HepG2 (cell line): ENCODE measurements around the gene FANCE. TPM values are rescaled to one million over a fixed set of nuclear protein-coding genes. Genes with fewer than 3 reads are reported as not detected.

ENCODE experiments used
- GZF1 ChIP-seq: sonication (generic); formaldehyde crosslinking; IDR thresholded peaks from 2 replicates; pipeline ENCODE4 v1.5.1; 2020; ENCODE audit warnings: mild to moderate bottlenecking, missing genetic modification reagents
- HIC2 ChIP-seq: sonication (generic); formaldehyde crosslinking; IDR thresholded peaks from 2 replicates; pipeline ENCODE4 v1.9.0; 2022; ENCODE audit warnings: low read depth, missing genetic modification reagents
- IRF2 ChIP-seq: IDR thresholded peaks from 2 replicates; pipeline ENCODE4 v1.6.1; 2018; ENCODE audit warnings: missing genetic modification reagents, missing compliant biosample characterization
- MAF1 ChIP-seq: sonication (generic); formaldehyde crosslinking; IDR thresholded peaks from 2 replicates; pipeline ENCODE4 v1.5.0; 2020; ENCODE audit warnings: missing genetic modification reagents, borderline replicate concordance
- MLXIP ChIP-seq: sonication (generic); formaldehyde crosslinking; IDR thresholded peaks from 2 replicates; pipeline ENCODE4 v1.9.0; 2021; ENCODE audit warnings: missing genetic modification reagents, borderline replicate concordance
- MYPOP ChIP-seq: sonication (generic); formaldehyde crosslinking; IDR thresholded peaks from 2 replicates; pipeline ENCODE4 v1.8.1; 2023; ENCODE audit warnings: mild to moderate bottlenecking, moderate library complexity, missing genetic modification reagents
- NFYB ChIP-seq: sonication (generic); formaldehyde crosslinking; IDR thresholded peaks from 2 replicates; pipeline ENCODE4 v1.4.0; 2020; ENCODE audit warnings: missing genetic modification reagents
- NONO ChIP-seq, 2 experiments: fragments of 450-650 bp in 1 of 2; sonication (generic) in 1 of 2; formaldehyde crosslinking in 1 of 2; IDR thresholded peaks in 1 of 2; conservative IDR thresholded peaks in 1 of 2; 2 replicates each; pipeline versions ENCODE4 v1.6.1 to v1.8.0; 2017 to 2022; ENCODE audit warnings: mild to moderate bottlenecking in 1 of 2, missing genetic modification reagents in 1 of 2, moderate library complexity in 1 of 2
- NR2F6 ChIP-seq, 2 experiments: IDR thresholded peaks; 2 replicates each; pipeline ENCODE4 v1.6.1; 2016; ENCODE audit warnings: antibody characterized with exemption in 1 of 2, mild to moderate bottlenecking in 1 of 2
- PPARG ChIP-seq: conservative IDR thresholded peaks from 2 replicates; pipeline ENCODE4 v1.6.1; 2016; ENCODE audit warnings: missing biosample characterization, missing genetic modification reagents
- RXRA ChIP-seq: sonication (generic); formaldehyde crosslinking; IDR thresholded peaks from 2 replicates; pipeline ENCODE4 v1.5.1; 2020; ENCODE audit warnings: missing genetic modification reagents
- SCMH1 ChIP-seq: sonication (generic); formaldehyde crosslinking; IDR thresholded peaks from 2 replicates; pipeline ENCODE4 v1.9.0; 2021; ENCODE audit warnings: missing genetic modification reagents, mild to moderate bottlenecking, borderline replicate concordance
- SOX13 ChIP-seq, 3 experiments: fragments of 450-650 bp in 1 of 3; sonication (generic) in 1 of 3; formaldehyde crosslinking in 1 of 3; IDR thresholded peaks in 2 of 3; conservative IDR thresholded peaks in 1 of 3; 2 replicates each; pipeline versions ENCODE4 v1.5.0 to v1.6.1; 2016 to 2020; ENCODE audit warnings: antibody characterized with exemption in 1 of 3, mild to moderate bottlenecking in 1 of 3, missing compliant biosample characterization in 1 of 3, missing genetic modification reagents in 1 of 3, moderate library complexity in 1 of 3
- SOX6 ChIP-seq, 2 experiments: fragments of 450-650 bp in 1 of 2; sonication (generic) in 1 of 2; formaldehyde crosslinking in 1 of 2; IDR thresholded peaks; 2 replicates each; pipeline versions ENCODE4 v1.4.0 to v1.6.1; 2017 to 2020; ENCODE audit warnings: antibody characterized with exemption in 1 of 2, mild to moderate bottlenecking in 1 of 2, missing genetic modification reagents in 1 of 2
- TRAFD1 ChIP-seq: sonication (generic); formaldehyde crosslinking; IDR thresholded peaks from 2 replicates; pipeline ENCODE4 v1.5.1; 2020; ENCODE audit warnings: missing genetic modification reagents, mild to moderate bottlenecking, borderline replicate concordance
- ZBTB8A ChIP-seq: sonication (generic); formaldehyde crosslinking; IDR thresholded peaks from 2 replicates; pipeline ENCODE4 v1.4.0; 2020; ENCODE audit warnings: mild to moderate bottlenecking, low read depth, missing genetic modification reagents, borderline replicate concordance
- ZNF441 ChIP-seq: sonication (generic); formaldehyde crosslinking; IDR thresholded peaks from 2 replicates; pipeline ENCODE4 v1.7.0; 2021; ENCODE audit warnings: missing genetic modification reagents, borderline replicate concordance
- ZNF510 ChIP-seq: sonication (generic); formaldehyde crosslinking; IDR thresholded peaks from 2 replicates; pipeline ENCODE4 v1.4.0; 2020; ENCODE audit warnings: low read depth, mild to moderate bottlenecking, missing genetic modification reagents
- ZNF616 ChIP-seq: sonication (generic); formaldehyde crosslinking; IDR thresholded peaks from 2 replicates; pipeline ENCODE4 v1.5.0; 2020; ENCODE audit warnings: low read depth, mild to moderate bottlenecking, missing genetic modification reagents
- polyA plus RNA-seq, 8 experiments: library from polyadenylated mRNA; depleted of rRNA in 3 of 8; stranded (reverse) in 7 of 8; unstranded in 1 of 8; fragments of >200 nt; fragmentation: Illumina TruSeq in 4 of 8; extraction: Trizol in 4 of 8; gene quantifications; 2 replicates each; pipeline versions ENCODE4 v1.2.1 to v1.2.3, GENCODE V29; 2011 to 2016; ENCODE audit warnings: low read depth in 4 of 8, missing spikeins in 1 of 8, mixed read lengths in 1 of 8; ENCODE audit not compliant: insufficient read depth in 1 of 8
- total RNA-seq, 5 experiments: library from RNA; depleted of rRNA; stranded (reverse); fragments of >200 nt; fragmentation: Illumina TruSeq; extraction: Trizol; gene quantifications; 2 replicates each; pipeline ENCODE4 v1.2.3, GENCODE V29; 2016; ENCODE audit warnings: low read depth in 1 of 5

The FANCE gene
- total and polyA plus RNA-seq, 2 of the 13 experiments (the other 11 are each of a cell fraction or from before 2014, with no cell fraction given), result 7.1 to 11.2 TPM

- TF ChIP-seq MLXIP (CRISPR knock-in tag) (no peak; the same call in 1 of the 2 replicates), MAF1 (CRISPR knock-in tag) (peak; percentile 49; the same call in 1 of the 2 replicates), ZNF441 (peak; percentile 63; the same call in 1 of the 2 replicates), SOX13 (IDR thresholded peaks at IDR 0.05) (no peak), SOX13 (CRISPR knock-in tag; conservative IDR thresholded peaks at IDR 0.05 in 1 of 2, IDR thresholded peaks at IDR 0.05 in 1 of 2) (peak in 1 of 2 experiments; percentile 51; a peak in 1 of 4 replicates), NFYB (CRISPR knock-in tag) (peak; percentile 44), SOX6 (IDR thresholded peaks at IDR 0.05) (no peak), SOX6 (CRISPR knock-in tag; IDR thresholded peaks at IDR 0.05) (peak; percentile 51), HIC2 (no peak; the same call in 1 of the 2 replicates), RXRA (CRISPR knock-in tag) (peak; percentile 57; the same call in 1 of the 2 replicates), ZNF510 (CRISPR knock-in tag) (no peak), SCMH1 (CRISPR knock-in tag) (no peak), ZBTB8A (no peak), IRF2 (peak; percentile 65; the same call in 1 of the 2 replicates), ZNF616 (CRISPR knock-in tag) (no peak), PPARG (CRISPR knock-in tag) (peak; percentile 51; the same call in 1 of the 2 replicates), MYPOP (CRISPR knock-in tag) (peak; percentile 82), NR2F6 (IDR thresholded peaks at IDR 0.05) (no peak), NR2F6 (CRISPR knock-in tag; IDR thresholded peaks at IDR 0.05) (peak; percentile 44; the same call in 1 of the 2 replicates), TRAFD1 (CRISPR knock-in tag) (no peak), GZF1 (CRISPR knock-in tag) (peak; percentile 72; the same call in 1 of the 2 replicates), NONO (IDR thresholded peaks at IDR 0.05) (no peak), NONO (CRISPR knock-in tag; conservative IDR thresholded peaks at IDR 0.05) (peak; percentile 78)
Observed at GRCh38 chr6:35452183-35453090, at the start of gene FANCE (continued).
